ENCODE results near the gene ZYG11A. TPM values are rescaled to one million over a fixed set of nuclear protein-coding genes. Genes with fewer than 3 reads are reported as not detected.
A peak's percentile ranks its signal among the peaks of the same experiment; 100 is the strongest.
"Not testable (repeated sequence)": the region's sequence is repeated elsewhere in the genome, so short reads cannot be mapped to it uniquely, and the experiment has no call there.

ZYG11A gene
- total RNA-seq (1 to 10 TPM in 1 of 2 donors, under 1 TPM in 1; 0.65 to 1.8 TPM), polyA plus RNA-seq (under 1 TPM; 0.38 to 0.86 TPM)

- no peaks in the 10 kb centered on the region for H3K36me3 ChIP-seq (ENCODE audit: control insufficient read depth in 4 of 4, insufficient read depth in 3 of 4, low read depth in 1 of 4, low read length in 3 of 4)
- H3K27ac ChIP-seq (ENCODE audit: low read depth in 1 of 2, low read length in 2 of 2), result peak within 1 kb of the TSS in 1 of 2 donors; percentile 16
- peak; percentile 66 for DNase-seq (ENCODE audit: low spot score)
- WGBS, result 3% methylated on average over 88 of the region's 88 CpGs
- H3K4me1 ChIP-seq (ENCODE audit: control insufficient read depth in 4 of 4, insufficient read depth in 4 of 4, low read length in 3 of 4), result peaks cover 0 to 14% (median 7%) of the 10 kb centered on the region in 4 donors
- H3K9me3 ChIP-seq (ENCODE audit: control insufficient read depth in 4 of 4, low read length in 3 of 4), result no peaks in the 10 kb centered on the region
- no peak within 1 kb of the TSS for H3K9ac ChIP-seq (ENCODE audit: low read depth in 1 of 2, low read length in 2 of 2)
- peak within 1 kb of the TSS; percentile 45 to 74 (median 47) for H3K4me3 ChIP-seq (ENCODE audit: low read depth in 1 of 3, low read length in 3 of 3)
- no peaks in the 10 kb centered on the region for H3K27me3 ChIP-seq (ENCODE audit: control insufficient read depth in 4 of 4, insufficient read depth in 4 of 4, low read length in 3 of 4)
- TF ChIP-seq CTCF (IDR thresholded peaks at IDR 0.05; ENCODE audit: low read depth, low read length, missing input control) (peak; percentile 36), RAD21 (IDR thresholded peaks at IDR 0.05) (peak in 1 of 2 donors; percentile 44), FOXA1 (IDR thresholded peaks at IDR 0.05) (no peak), ZBTB33 (IDR thresholded peaks at IDR 0.05) (peak; percentile 77)
Measured at GRCh38 chr1:52842643-52843310, at the start of gene ZYG11A. TSS of gene ZYG11A (plus strand) at chr1:52842760. CDS start at chr1:52842884, 124 bp downstream.

- 86% methylated on average over 7 of the region's 7 CpGs for WGBS
- not testable (repeated sequence) for H3K4me3 ChIP-seq (ENCODE audit: low read depth in 1 of 3, low read length in 3 of 3); H3K27me3 ChIP-seq (ENCODE audit: control insufficient read depth in 4 of 4, insufficient read depth in 4 of 4, low read length in 3 of 4); H3K27ac ChIP-seq (ENCODE audit: low read depth in 1 of 2, low read length in 2 of 2); H3K9me3 ChIP-seq (ENCODE audit: control insufficient read depth in 4 of 4, low read length in 3 of 4); DNase-seq (ENCODE audit: low spot score); H3K4me1 ChIP-seq (ENCODE audit: control insufficient read depth in 4 of 4, insufficient read depth in 4 of 4, low read length in 3 of 4); H3K9ac ChIP-seq (ENCODE audit: low read depth in 1 of 2, low read length in 2 of 2)
- peaks cover 3 to 25% (median 20%) of the 10 kb centered on the region in 4 donors for H3K36me3 ChIP-seq (ENCODE audit: control insufficient read depth in 4 of 4, insufficient read depth in 3 of 4, low read depth in 1 of 4, low read length in 3 of 4)
Measured at GRCh38 chr1:52793717-52794116, 48.8 kb upstream of the ZYG11A start.

GRCh38 chr1:52795464-52795863 is 47.1 kb upstream of the ZYG11A start:
- Histone ChIP-seq H3K9me3 (ENCODE audit: control insufficient read depth in 4 of 4, low read length in 3 of 4) (no peaks in the 10 kb centered on the region), H3K4me1 (ENCODE audit: control insufficient read depth in 4 of 4, insufficient read depth in 4 of 4, low read length in 3 of 4) (peaks cover 0 to 3% (median 0%) of the 10 kb centered on the region in 4 donors), H3K27ac (ENCODE audit: low read depth in 1 of 2, low read length in 2 of 2) (no peak overlapping the region), H3K27me3 (ENCODE audit: control insufficient read depth in 4 of 4, insufficient read depth in 4 of 4, low read length in 3 of 4) (no peaks in the 10 kb centered on the region), H3K4me3 (ENCODE audit: low read depth in 1 of 3, low read length in 3 of 3) (no peak overlapping the region), H3K9ac (ENCODE audit: low read depth in 1 of 2, low read length in 2 of 2) (no peak overlapping the region), H3K36me3 (ENCODE audit: control insufficient read depth in 4 of 4, insufficient read depth in 3 of 4, low read depth in 1 of 4, low read length in 3 of 4) (peaks cover 3 to 23% (median 15%) of the 10 kb centered on the region in 4 donors)
- WGBS, result 86% methylated on average over 3 of the region's 3 CpGs
- no peak for DNase-seq (ENCODE audit: low spot score)
- TF ChIP-seq HNF4G (IDR thresholded peaks at IDR 0.05), result no peak
- no peak for TF ChIP-seq REST (IDR thresholded peaks at IDR 0.05)
- TF ChIP-seq GABPA (IDR thresholded peaks at IDR 0.05 in 1 of 2, conservative IDR thresholded peaks at IDR 0.05 in 1 of 2), result no peak
- no peak for TF ChIP-seq ATF3 (IDR thresholded peaks at IDR 0.05)
- no peak for TF ChIP-seq CTCF (IDR thresholded peaks at IDR 0.05; ENCODE audit: low read depth, low read length, missing input control)
- no peak for TF ChIP-seq FOXA2 (IDR thresholded peaks at IDR 0.05)
- no peak for TF ChIP-seq JUND (IDR thresholded peaks at IDR 0.05)
- no peak for TF ChIP-seq MAX (IDR thresholded peaks at IDR 0.05)
- TF ChIP-seq ZBTB33 (IDR thresholded peaks at IDR 0.05), result no peak
- TF ChIP-seq RAD21 (IDR thresholded peaks at IDR 0.05), result no peak
- no peak for TF ChIP-seq SP1 (IDR thresholded peaks at IDR 0.05)
- TF ChIP-seq NR2F2 (IDR thresholded peaks at IDR 0.05), result no peak

All from liver (tissue), 9 donors.